H9 (cell line): ENCODE measurements around the gene APBA2. TPM values are rescaled to one million over a fixed set of nuclear protein-coding genes. Genes with fewer than 3 reads are reported as not detected.

Source experiments
- DNase-seq: peaks from one replicate; pipeline ENCODE4 v3.0.0-alpha.2; 2017
- H2AFZ ChIP-seq: one replicate; pipeline ENCODE4 v1.6.1; 2013; ENCODE audit warnings: mild to moderate bottlenecking, low read length, control low read depth, moderate library complexity
- H2AK5ac ChIP-seq: 2 replicates; pipeline ENCODE4 v1.6.1; 2013; ENCODE audit warnings: low read length, control low read depth, mixed read lengths; ENCODE audit not compliant: insufficient read length
- H2BK120ac ChIP-seq: one replicate; pipeline ENCODE4 v1.6.1; 2013; ENCODE audit warnings: low read depth, mild to moderate bottlenecking, low read length, control low read depth, inconsistent platforms; ENCODE audit not compliant: poor library complexity, severe bottlenecking
- H2BK12ac ChIP-seq: 2 replicates; pipeline ENCODE4 v1.6.1; 2013; ENCODE audit warnings: low read length, control low read depth, mixed read lengths, low read depth; ENCODE audit not compliant: insufficient read length
- H2BK15ac ChIP-seq: 2 replicates; pipeline ENCODE4 v1.6.1; 2013; ENCODE audit warnings: low read depth, low read length, control low read depth
- H2BK20ac ChIP-seq: one replicate; pipeline ENCODE4 v1.6.1; 2013; ENCODE audit warnings: low read depth, mild to moderate bottlenecking, low read length, control low read depth, inconsistent platforms; ENCODE audit not compliant: poor library complexity, severe bottlenecking
- H2BK5ac ChIP-seq: 2 replicates; pipeline ENCODE4 v1.6.1; 2013; ENCODE audit warnings: low read length, control low read depth, mixed read lengths; ENCODE audit not compliant: insufficient read length
- H3K14ac ChIP-seq: 2 replicates; pipeline ENCODE4 v1.6.1; 2013; ENCODE audit warnings: low read length, control low read depth; ENCODE audit not compliant: insufficient read depth
- H3K18ac ChIP-seq: 2 replicates; pipeline ENCODE4 v1.6.1; 2013; ENCODE audit warnings: low read depth, mild to moderate bottlenecking, mixed read lengths, low read length, control low read depth; ENCODE audit not compliant: insufficient read length
- H3K23ac ChIP-seq: 2 replicates; pipeline ENCODE4 v1.6.1; 2013; ENCODE audit warnings: low read length, control low read depth, mixed read lengths, low read depth; ENCODE audit not compliant: insufficient read length
- H3K23me2 ChIP-seq: 2 replicates; pipeline ENCODE4 v1.6.1; 2013; ENCODE audit warnings: low read depth, mild to moderate bottlenecking, mixed read lengths, low read length, control low read depth; ENCODE audit not compliant: insufficient read length, poor library complexity, severe bottlenecking
- H3K27ac ChIP-seq: 2 replicates; pipeline ENCODE4 v1.5.1; 2013; ENCODE audit warnings: low read length, control low read depth, mixed read lengths, low read depth; ENCODE audit not compliant: insufficient read length
- H3K27me3 ChIP-seq: 2 replicates; pipeline ENCODE4 v1.6.1; 2013; ENCODE audit warnings: low read length, control low read depth, inconsistent platforms; ENCODE audit not compliant: insufficient read depth
- H3K4ac ChIP-seq: 2 replicates; pipeline ENCODE4 v1.6.1; 2013; ENCODE audit warnings: low read depth, mild to moderate bottlenecking, control low read depth, inconsistent platforms, low read length, moderate library complexity
- H3K4me1 ChIP-seq: 2 replicates; pipeline ENCODE4 v1.6.1; 2013; ENCODE audit warnings: low read length, control low read depth, inconsistent platforms; ENCODE audit not compliant: insufficient read depth
- H3K4me2 ChIP-seq: 2 replicates; pipeline ENCODE4 v1.6.1; 2013; ENCODE audit warnings: low read length, control low read depth, mixed read lengths; ENCODE audit not compliant: insufficient read length, insufficient read depth
- H3K56ac ChIP-seq: 2 replicates; pipeline ENCODE4 v1.6.1; 2013; ENCODE audit warnings: low read depth, mild to moderate bottlenecking, mixed read lengths, low read length, control low read depth; ENCODE audit not compliant: insufficient read length
- H3K79me1 ChIP-seq: 2 replicates; pipeline ENCODE4 v1.6.1; 2013; ENCODE audit warnings: low read depth, mild to moderate bottlenecking, moderate library complexity, low read length, control low read depth, inconsistent platforms; ENCODE audit not compliant: insufficient read depth, poor library complexity, severe bottlenecking
- H3K79me2 ChIP-seq: 2 replicates; pipeline ENCODE4 v1.6.1; 2013; ENCODE audit warnings: low read length, control low read depth, inconsistent platforms; ENCODE audit not compliant: insufficient read depth
- H3K9ac ChIP-seq: 2 replicates; pipeline ENCODE4 v1.6.1; 2013; ENCODE audit warnings: low read length, control low read depth, mixed read lengths; ENCODE audit not compliant: insufficient read length; ENCODE audit errors: extremely low read depth
- H3K9me3 ChIP-seq: one replicate; pipeline ENCODE4 v1.6.1; 2013; ENCODE audit warnings: low read depth, low read length, inconsistent platforms; ENCODE audit not compliant: control insufficient read depth
- H3T11ph ChIP-seq: one replicate; pipeline ENCODE4 v1.6.1; 2013; ENCODE audit warnings: mild to moderate bottlenecking, low read length, control low read depth, inconsistent platforms
- H4K20me1 ChIP-seq: one replicate; pipeline ENCODE4 v1.6.1; 2013; ENCODE audit not compliant: control insufficient read depth, insufficient read length, insufficient read depth
- H4K5ac ChIP-seq: 2 replicates; pipeline ENCODE4 v1.6.1; 2013; ENCODE audit warnings: low read depth, mild to moderate bottlenecking, mixed read lengths, low read length, control low read depth; ENCODE audit not compliant: insufficient read length
- H4K8ac ChIP-seq: replicated peaks from 2 replicates; pipeline ENCODE4 v1.6.1; 2013; ENCODE audit warnings: low read length, control low read depth, mixed read lengths, low read depth; ENCODE audit not compliant: insufficient read length
- H4K91ac ChIP-seq: 2 replicates; pipeline ENCODE4 v1.6.1; 2013; ENCODE audit warnings: low read depth, mild to moderate bottlenecking, moderate library complexity, mixed read lengths, low read length, control low read depth; ENCODE audit not compliant: insufficient read length
- H3K27ac Mint-ChIP-seq, 3 experiments: 2 replicates in 2 of 3; 3 replicates in 1 of 3; pipeline ENCODE4 v1.8.0; 2020 to 2021; ENCODE audit warnings: mixed read lengths in 3 of 3, mild to moderate bottlenecking in 1 of 3, moderate library complexity in 1 of 3
- H3K27me3 Mint-ChIP-seq: 2 replicates; pipeline ENCODE4 v1.8.0; 2021; ENCODE audit warnings: low read depth, mild to moderate bottlenecking, moderate library complexity, mixed read lengths
- H3K36me3 Mint-ChIP-seq, 3 experiments: 2 replicates in 2 of 3; 3 replicates in 1 of 3; pipeline ENCODE4 v1.8.0; 2020 to 2021; ENCODE audit warnings: low read depth in 3 of 3, mixed read lengths in 3 of 3; ENCODE audit not compliant: insufficient read depth in 1 of 3
- H3K4me1 Mint-ChIP-seq, 2 experiments: 2 replicates each; pipeline ENCODE4 v1.8.0; 2020; ENCODE audit warnings: mixed read lengths in 2 of 2
- H3K4me3 Mint-ChIP-seq, 2 experiments: 2 replicates in 1 of 2; 3 replicates in 1 of 2; pipeline ENCODE4 v1.8.0; 2020 to 2021; ENCODE audit warnings: mild to moderate bottlenecking in 2 of 2, mixed read lengths in 2 of 2, moderate library complexity in 1 of 2
- H3K9me3 Mint-ChIP-seq, 2 experiments: 2 replicates in 1 of 2; 3 replicates in 1 of 2; pipeline ENCODE4 v1.8.0; 2020; ENCODE audit warnings: mild to moderate bottlenecking in 2 of 2, mixed read lengths in 2 of 2, moderate library complexity in 1 of 2
- CTCF ChIP-seq: fragments of 200-600 bp; sonication (generic); conservative IDR thresholded peaks from 3 replicates; pipeline ENCODE4 v1.8.0; 2021; ENCODE audit warnings: antibody characterized with exemption, mild to moderate bottlenecking
- WGBS: extraction: QIAGEN DNeasy Blood & Tissue Kit; methylation state at CpG from one replicate; pipeline ENCODE4 v1.1.7; 2013; ENCODE audit warnings: missing lambda C conversion rate, low lambda C conversion rate, mixed read lengths; ENCODE audit not compliant: insufficient read length; ENCODE audit errors: extremely low coverage; 5-methylcytosine and 5-hydroxymethylcytosine counted together
- total RNA-seq: library from RNA; stranded (reverse); gene quantifications from 2 replicates; pipeline ENCODE4 v1.2.1, GENCODE V29; 2021

Gene APBA2
- total RNA-seq, 1 experiment from 2014 or later: 14.3 TPM

- no peak overlapping the region for H3K27ac ChIP-seq
- H4K5ac ChIP-seq: no peak overlapping the region
- H3K4ac ChIP-seq: no peak overlapping the region
- no peaks in the 10 kb centered on the region for H3K79me1 ChIP-seq
- no peak overlapping the region for H4K91ac ChIP-seq
- H3K56ac ChIP-seq: no peak overlapping the region
- H3K79me2 ChIP-seq: no peaks in the 10 kb centered on the region
- no peak for TF ChIP-seq CTCF
- H2AK5ac ChIP-seq: no peak overlapping the region
- H3K23ac ChIP-seq: no peak overlapping the region
- Mint-ChIP-seq H3K9me3 (no peaks in the 10 kb centered on the region), H3K36me3 (peaks cover 0 to 7% (median 0%) of the 10 kb centered on the region in 3 experiments; a peak in 4 of 7 replicates), H3K27me3 (no peaks in the 10 kb centered on the region), H3K4me3 (no peak overlapping the region; a peak in 1 of 5 replicates), H3K4me1 (peaks cover 26 to 40% of the 10 kb centered on the region in 2 experiments), H3K27ac (peak overlapping the region in 1 of 3 experiments; percentile 39; a peak in 1 of 7 replicates)
- no peak overlapping the region for H3T11ph ChIP-seq
- no peak overlapping the region for H3K9ac ChIP-seq
- H2BK120ac ChIP-seq: no peak overlapping the region
- no peak overlapping the region for H3K14ac ChIP-seq
- no peaks in the 10 kb centered on the region for H3K9me3 ChIP-seq
- WGBS: no CpG with 5 or more reads among the region's 12 CpGs
- H4K20me1 ChIP-seq: no peaks in the 10 kb centered on the region
- no peaks in the 10 kb centered on the region for H3K27me3 ChIP-seq
- H3K18ac ChIP-seq: no peak overlapping the region
- no peak overlapping the region for H2BK5ac ChIP-seq
- DNase-seq: no peak
- no peak overlapping the region for H4K8ac ChIP-seq
- no peak overlapping the region for H2BK20ac ChIP-seq
- no peak overlapping the region for H2BK12ac ChIP-seq
- H3K4me2 ChIP-seq: no peak overlapping the region
- H2AFZ ChIP-seq: no peak overlapping the region
- H2BK15ac ChIP-seq: no peak overlapping the region
- peaks cover 6% of the 10 kb centered on the region; the same call in 1 of the 2 replicates for H3K4me1 ChIP-seq
- no peaks in the 10 kb centered on the region for H3K23me2 ChIP-seq
Measured at GRCh38 chr15:28993051-28993719, 107.4 kb downstream of the APBA2 start.
